ENCODE data around the gene UBE2G2. TPM values are rescaled to one million over a fixed set of nuclear protein-coding genes. Genes with fewer than 3 reads are reported as not detected.

The UBE2G2 gene
- total RNA-seq, 1 experiment from 2014 or later: 117 TPM

DNA sequence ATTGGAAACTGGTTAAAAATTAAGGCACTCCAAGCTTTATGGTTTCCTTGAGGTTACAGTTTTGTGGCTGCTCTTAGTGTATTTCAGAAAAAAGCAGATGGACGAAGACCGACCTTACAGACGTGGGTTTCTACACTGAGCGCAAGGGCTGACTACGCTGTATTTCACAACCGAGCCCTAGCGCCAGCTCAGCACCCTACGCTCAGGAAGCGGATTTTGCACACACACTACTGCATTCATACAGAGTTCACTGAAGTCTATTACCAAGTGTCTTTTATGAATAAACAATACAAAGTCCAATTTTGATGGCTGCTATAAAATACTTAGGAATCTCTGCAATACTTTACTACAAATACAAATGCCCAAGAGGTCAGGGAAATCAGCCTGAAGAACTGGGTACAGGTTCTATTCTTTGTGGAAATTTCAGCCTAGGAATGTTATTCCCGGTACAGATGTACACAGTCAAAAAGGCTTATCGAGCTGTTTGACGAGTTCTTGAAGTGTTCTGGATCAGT is 48.1 kb upstream of the UBE2G2 start:
- ATAC-seq: no peak
- H3K27ac Mint-ChIP-seq: no peak overlapping the region
- ChIA-PET POLR2A (no interaction called here), CTCF (no interaction called here)
- H3K4me3 Mint-ChIP-seq: no peak overlapping the region
- TF ChIP-seq IRF2 (CRISPR knock-in tag; IDR thresholded peaks at IDR 0.05; ENCODE audit: borderline replicate concordance, low read depth): no peak
- no peak for TF ChIP-seq ZNF396 (CRISPR knock-in tag; IDR thresholded peaks at IDR 0.05; ENCODE audit: borderline replicate concordance)
- TF ChIP-seq TEAD4 (CRISPR knock-in tag; IDR thresholded peaks at IDR 0.05): no peak
- no peak for TF ChIP-seq MYBL2 (CRISPR knock-in tag; IDR thresholded peaks at IDR 0.05)
- no peak for TF ChIP-seq TCF7 (CRISPR knock-in tag; IDR thresholded peaks at IDR 0.05; ENCODE audit: low read depth)
- no peaks in the 10 kb centered on the region for H3K9me3 Mint-ChIP-seq
- DNase-seq (ENCODE audit: low spot score): no peak
- H3K36me3 Mint-ChIP-seq: peaks cover 41% of the 10 kb centered on the region
- H3K4me1 Mint-ChIP-seq: peaks cover 8% of the 10 kb centered on the region
- H3K27me3 Mint-ChIP-seq (ENCODE audit: low read depth): no peaks in the 10 kb centered on the region

DNA sequence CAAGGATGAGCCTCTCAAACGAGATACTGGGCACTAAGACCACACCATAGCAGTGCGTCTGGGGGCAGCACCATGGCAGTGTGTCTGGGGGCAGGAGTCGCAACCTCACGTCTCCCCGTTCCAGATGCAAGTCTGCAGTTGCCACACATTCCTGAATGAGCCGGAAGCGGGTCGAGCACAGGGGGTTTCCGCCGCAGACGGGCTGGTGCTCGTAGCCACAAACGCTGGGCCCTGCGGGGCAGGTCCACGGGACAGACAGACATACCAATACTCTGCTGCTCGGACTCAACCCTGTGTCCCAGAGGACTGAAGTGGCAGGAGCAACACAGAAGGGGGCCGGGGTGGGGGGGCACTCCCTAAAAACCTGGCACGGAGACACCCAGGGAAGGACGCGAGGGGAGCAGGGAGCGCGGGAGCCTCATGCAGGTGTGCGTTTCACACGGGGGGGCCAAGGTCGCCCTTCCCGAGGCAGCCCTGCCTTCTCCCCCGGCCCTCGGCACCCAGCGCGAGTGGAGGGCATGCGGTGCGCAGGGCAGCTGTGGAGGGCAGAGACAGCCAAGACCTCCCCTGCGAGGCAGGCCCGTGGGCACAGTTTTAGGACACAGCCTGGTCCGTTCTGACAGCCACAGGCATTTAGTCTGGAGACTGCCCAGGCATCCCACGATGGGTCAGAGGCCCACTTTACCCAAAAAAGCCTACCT is 47.4 kb upstream of the UBE2G2 start:
- Mint-ChIP-seq H3K9me3 (no peaks in the 10 kb centered on the region), H3K4me1 (peaks cover 13% of the 10 kb centered on the region), H3K27me3 (ENCODE audit: low read depth) (no peaks in the 10 kb centered on the region), H3K36me3 (peaks cover 34% of the 10 kb centered on the region), H3K27ac (no peak overlapping the region), H3K4me3 (no peak overlapping the region)
- TF ChIP-seq OVOL2 (CRISPR knock-in tag; IDR thresholded peaks at IDR 0.05; ENCODE audit: borderline replicate concordance) (no peak), FOXP1 (CRISPR knock-in tag; IDR thresholded peaks at IDR 0.05; ENCODE audit: borderline replicate concordance) (no peak), GTF2I (CRISPR knock-in tag; conservative IDR thresholded peaks at IDR 0.05) (no peak), NFATC4 (CRISPR knock-in tag; IDR thresholded peaks at IDR 0.05) (no peak), ATF1 (CRISPR knock-in tag; IDR thresholded peaks at IDR 0.05) (no peak), JUN (CRISPR knock-in tag; IDR thresholded peaks at IDR 0.05) (no peak), FOXK1 (CRISPR knock-in tag; IDR thresholded peaks at IDR 0.05) (no peak), ZNF671 (CRISPR knock-in tag; IDR thresholded peaks at IDR 0.05) (no peak)
- TF ChIP-seq, protein P1, sequence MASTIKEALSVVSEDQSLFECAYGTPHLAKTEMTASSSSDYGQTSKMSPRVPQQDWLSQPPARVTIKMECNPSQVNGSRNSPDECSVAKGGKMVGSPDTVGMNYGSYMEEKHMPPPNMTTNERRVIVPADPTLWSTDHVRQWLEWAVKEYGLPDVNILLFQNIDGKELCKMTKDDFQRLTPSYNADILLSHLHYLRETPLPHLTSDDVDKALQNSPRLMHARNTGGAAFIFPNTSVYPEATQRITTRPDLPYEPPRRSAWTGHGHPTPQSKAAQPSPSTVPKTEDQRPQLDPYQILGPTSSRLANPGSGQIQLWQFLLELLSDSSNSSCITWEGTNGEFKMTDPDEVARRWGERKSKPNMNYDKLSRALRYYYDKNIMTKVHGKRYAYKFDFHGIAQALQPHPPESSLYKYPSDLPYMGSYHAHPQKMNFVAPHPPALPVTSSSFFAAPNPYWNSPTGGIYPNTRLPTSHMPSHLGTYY (CRISPR knock-in tag; IDR thresholded peaks at IDR 0.05): no peak
- TF ChIP-seq, protein P2, sequence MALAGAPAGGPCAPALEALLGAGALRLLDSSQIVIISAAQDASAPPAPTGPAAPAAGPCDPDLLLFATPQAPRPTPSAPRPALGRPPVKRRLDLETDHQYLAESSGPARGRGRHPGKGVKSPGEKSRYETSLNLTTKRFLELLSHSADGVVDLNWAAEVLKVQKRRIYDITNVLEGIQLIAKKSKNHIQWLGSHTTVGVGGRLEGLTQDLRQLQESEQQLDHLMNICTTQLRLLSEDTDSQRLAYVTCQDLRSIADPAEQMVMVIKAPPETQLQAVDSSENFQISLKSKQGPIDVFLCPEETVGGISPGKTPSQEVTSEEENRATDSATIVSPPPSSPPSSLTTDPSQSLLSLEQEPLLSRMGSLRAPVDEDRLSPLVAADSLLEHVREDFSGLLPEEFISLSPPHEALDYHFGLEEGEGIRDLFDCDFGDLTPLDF (CRISPR knock-in tag; IDR thresholded peaks at IDR 0.05): no peak
- TF ChIP-seq, protein P3, sequence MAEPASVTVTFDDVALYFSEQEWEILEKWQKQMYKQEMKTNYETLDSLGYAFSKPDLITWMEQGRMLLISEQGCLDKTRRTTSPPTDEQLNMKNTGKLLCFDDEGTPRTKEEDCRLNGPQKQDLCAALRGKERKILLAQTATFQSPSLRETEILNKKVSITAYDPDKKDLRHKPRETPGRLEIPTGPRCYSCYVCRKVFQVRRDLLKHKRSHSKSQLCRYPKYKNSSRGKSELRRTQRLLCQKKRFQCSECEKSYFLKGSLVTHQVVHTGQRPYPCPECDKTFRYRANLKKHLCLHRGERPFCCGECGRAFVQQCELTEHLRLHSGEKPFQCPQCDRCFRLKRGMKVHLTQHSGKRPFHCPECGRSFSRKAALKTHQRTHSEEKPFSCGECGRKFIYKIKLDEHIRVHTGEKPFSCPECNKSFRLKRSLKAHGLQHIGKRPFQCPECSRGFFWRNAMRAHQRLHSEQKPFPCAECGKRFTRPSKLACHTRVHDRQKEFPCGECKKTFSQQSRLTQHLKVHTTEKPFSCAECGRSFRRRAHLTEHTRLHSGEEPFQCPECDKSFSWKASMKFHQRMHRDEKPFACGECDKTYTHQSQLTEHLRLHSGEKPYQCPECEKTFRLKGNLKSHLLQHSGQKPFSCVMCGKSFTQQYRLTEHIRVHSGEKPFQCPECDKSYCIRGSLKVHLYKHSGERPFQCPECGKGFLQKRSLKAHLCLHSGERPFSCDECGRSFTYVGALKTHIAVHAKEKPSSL (CRISPR knock-in tag; conservative IDR thresholded peaks at IDR 0.05): no peak
- ATAC-seq (no peak), DNase-seq (ENCODE audit: low spot score) (no peak)
- POLR2A ChIA-PET: no interaction called here
- CTCF ChIA-PET: no interaction called here

DNA sequence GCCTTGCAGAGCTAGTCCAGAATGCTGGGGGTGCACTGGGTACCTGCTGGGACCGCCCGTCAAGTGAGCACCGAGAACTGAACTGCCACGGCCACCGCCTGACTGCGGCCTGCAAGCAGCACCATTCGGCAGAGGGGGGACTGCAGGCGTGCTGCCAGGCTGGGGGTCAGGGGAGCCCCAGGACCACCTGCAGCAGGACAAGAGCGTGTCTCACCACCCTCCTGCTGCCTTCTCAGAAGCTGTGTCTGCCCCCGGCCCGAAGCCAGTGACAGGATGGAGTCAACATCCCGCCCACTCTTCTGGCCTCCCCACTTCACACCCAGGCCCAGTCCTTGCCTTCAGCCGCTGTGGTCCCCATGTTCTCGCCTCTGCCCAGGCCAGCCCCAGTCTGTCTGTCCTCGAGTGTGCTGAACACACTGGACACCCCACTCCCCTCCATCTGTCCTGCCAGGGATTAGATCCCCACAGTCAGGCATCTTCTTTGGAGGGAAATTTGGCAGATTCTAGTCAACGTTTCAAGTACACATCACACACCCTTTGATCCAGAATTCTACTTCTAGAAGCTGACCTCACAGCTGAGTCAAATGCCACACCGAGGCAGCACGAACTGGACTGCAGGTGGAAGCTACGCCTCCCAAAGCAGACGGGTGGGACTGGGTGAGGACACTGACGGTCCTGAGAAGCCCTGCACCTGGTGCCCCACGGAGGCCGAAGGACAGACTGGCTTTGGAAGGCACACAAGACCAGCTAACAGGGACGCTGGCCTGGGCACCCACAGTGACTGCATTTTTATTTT is 45.8 kb upstream of the UBE2G2 start:
- H3K4me1 Mint-ChIP-seq: peaks cover 13% of the 10 kb centered on the region
- H3K36me3 Mint-ChIP-seq: peaks cover 32% of the 10 kb centered on the region
- DNase-seq (ENCODE audit: low spot score) (no peak), ATAC-seq (no peak)
- ChIA-PET POLR2A (no interaction called here), CTCF (no interaction called here)
- H3K9me3 Mint-ChIP-seq: no peaks in the 10 kb centered on the region
- TF ChIP-seq NFE2L1 (CRISPR knock-in tag; IDR thresholded peaks at IDR 0.05) (no peak), NR3C1 (CRISPR knock-in tag; conservative IDR thresholded peaks at IDR 0.05; ENCODE audit: low read depth) (no peak), ZNF219 (CRISPR knock-in tag; IDR thresholded peaks at IDR 0.05; ENCODE audit: borderline replicate concordance) (no peak), RORB (CRISPR knock-in tag; IDR thresholded peaks at IDR 0.05) (no peak), NR1H2 (CRISPR knock-in tag; IDR thresholded peaks at IDR 0.05) (no peak)
- TF ChIP-seq, protein P4, sequence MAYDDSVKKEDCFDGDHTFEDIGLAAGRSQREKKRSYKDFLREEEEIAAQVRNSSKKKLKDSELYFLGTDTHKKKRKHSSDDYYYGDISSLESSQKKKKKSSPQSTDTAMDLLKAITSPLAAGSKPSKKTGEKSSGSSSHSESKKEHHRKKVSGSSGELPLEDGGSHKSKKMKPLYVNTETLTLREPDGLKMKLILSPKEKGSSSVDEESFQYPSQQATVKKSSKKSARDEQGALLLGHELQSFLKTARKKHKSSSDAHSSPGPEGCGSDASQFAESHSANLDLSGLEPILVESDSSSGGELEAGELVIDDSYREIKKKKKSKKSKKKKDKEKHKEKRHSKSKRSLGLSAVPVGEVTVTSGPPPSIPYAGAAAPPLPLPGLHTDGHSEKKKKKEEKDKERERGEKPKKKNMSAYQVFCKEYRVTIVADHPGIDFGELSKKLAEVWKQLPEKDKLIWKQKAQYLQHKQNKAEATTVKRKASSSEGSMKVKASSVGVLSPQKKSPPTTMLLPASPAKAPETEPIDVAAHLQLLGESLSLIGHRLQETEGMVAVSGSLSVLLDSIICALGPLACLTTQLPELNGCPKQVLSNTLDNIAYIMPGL (CRISPR knock-in tag; IDR thresholded peaks at IDR 0.05): no peak
- TF ChIP-seq, protein P5, sequence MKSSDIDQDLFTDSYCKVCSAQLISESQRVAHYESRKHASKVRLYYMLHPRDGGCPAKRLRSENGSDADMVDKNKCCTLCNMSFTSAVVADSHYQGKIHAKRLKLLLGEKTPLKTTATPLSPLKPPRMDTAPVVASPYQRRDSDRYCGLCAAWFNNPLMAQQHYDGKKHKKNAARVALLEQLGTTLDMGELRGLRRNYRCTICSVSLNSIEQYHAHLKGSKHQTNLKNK (CRISPR knock-in tag; IDR thresholded peaks at IDR 0.05): no peak
- TF ChIP-seq, protein P6, sequence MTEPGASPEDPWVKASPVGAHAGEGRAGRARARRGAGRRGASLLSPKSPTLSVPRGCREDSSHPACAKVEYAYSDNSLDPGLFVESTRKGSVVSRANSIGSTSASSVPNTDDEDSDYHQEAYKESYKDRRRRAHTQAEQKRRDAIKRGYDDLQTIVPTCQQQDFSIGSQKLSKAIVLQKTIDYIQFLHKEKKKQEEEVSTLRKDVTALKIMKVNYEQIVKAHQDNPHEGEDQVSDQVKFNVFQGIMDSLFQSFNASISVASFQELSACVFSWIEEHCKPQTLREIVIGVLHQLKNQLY (CRISPR knock-in tag; IDR thresholded peaks at IDR 0.05): no peak
- H3K27me3 Mint-ChIP-seq (ENCODE audit: low read depth): no peaks in the 10 kb centered on the region
- no peak overlapping the region for H3K4me3 Mint-ChIP-seq
- no peak overlapping the region for H3K27ac Mint-ChIP-seq
